ENCODE results near the gene BEAN1. TPM values are rescaled to one million over a fixed set of nuclear protein-coding genes. Genes with fewer than 3 reads are reported as not detected.

BEAN1 gene
- total and polyA plus RNA-seq, 8 donors, result 0.40 to 3.7 (median 0.55) TPM; not detected in 5

GRCh38 chr16:66428682-66429251, 1.7 kb downstream of the BEAN1 start:
- no peaks in the 10 kb centered on the region for H3K9me3 ChIP-seq
- no peak for DNase-seq
- H3K36me3 ChIP-seq, result no peaks in the 10 kb centered on the region
- H3K27me3 ChIP-seq, result peaks cover 15 to 98% (median 40%) of the 10 kb centered on the region in 3 donors
- peaks cover 18 to 29% (median 23%) of the 10 kb centered on the region in 4 donors for H3K4me1 ChIP-seq
- intact Hi-C loops (cut with DNase I; ENCODE audit: low total_unique reads), result no loop called here
- TF ChIP-seq POLR2A (IDR thresholded peaks at IDR 0.05), result no peak
- no peak for TF ChIP-seq CTCF (IDR thresholded peaks at IDR 0.05)
- no peak overlapping the region for H3K4me3 ChIP-seq
- H3K27ac ChIP-seq, result no peak overlapping the region
- WGBS, 5 donors, result 20 to 27% (median 25%) methylated on average over 11 of the region's 11 CpGs

GRCh38 chr16:66429290-66429962, 2.3 kb downstream of the BEAN1 start:
- TF ChIP-seq POLR2AphosphoS5 (IDR thresholded peaks at IDR 0.05) (no peak), CTCF (IDR thresholded peaks at IDR 0.05) (no peak), POLR2A (IDR thresholded peaks at IDR 0.05) (no peak), EP300 (IDR thresholded peaks at IDR 0.05) (no peak)
- intact Hi-C loops (cut with DNase I; ENCODE audit: low total_unique reads), result no loop called here
- Histone ChIP-seq H3K4me1 (peaks cover 18 to 29% (median 23%) of the 10 kb centered on the region in 4 donors), H3K36me3 (no peaks in the 10 kb centered on the region), H3K27me3 (peaks cover 15 to 98% (median 40%) of the 10 kb centered on the region in 3 donors), H3K9me3 (no peaks in the 10 kb centered on the region), H3K4me3 (no peak overlapping the region), H3K27ac (no peak overlapping the region)
- WGBS, 5 donors, result 32 to 44% (median 40%) methylated on average over 9 of the region's 9 CpGs
- DNase-seq, result no peak

GRCh38 chr16:66430214-66430613, 3.1 kb downstream of the BEAN1 start:
- H3K27me3 ChIP-seq, result peaks cover 15 to 94% (median 39%) of the 10 kb centered on the region in 3 donors
- 51 to 60% (median 57%) methylated on average over 3 of the region's 3 CpGs for WGBS, 5 donors
- H3K9me3 ChIP-seq, result no peaks in the 10 kb centered on the region
- TF ChIP-seq POLR2AphosphoS5 (IDR thresholded peaks at IDR 0.05) (no peak), EP300 (IDR thresholded peaks at IDR 0.05) (no peak), POLR2A (IDR thresholded peaks at IDR 0.05) (no peak), CTCF (IDR thresholded peaks at IDR 0.05) (no peak)
- no peak for DNase-seq
- H3K27ac ChIP-seq, result no peak overlapping the region
- H3K4me1 ChIP-seq, result peaks cover 18 to 29% (median 23%) of the 10 kb centered on the region in 4 donors
- H3K36me3 ChIP-seq, result no peaks in the 10 kb centered on the region
- no peak overlapping the region for H3K4me3 ChIP-seq
- intact Hi-C loops (cut with DNase I; ENCODE audit: low total_unique reads), result no loop called here

GRCh38 chr16:66431760-66432159, 4.7 kb downstream of the BEAN1 start:
- peaks cover 12 to 19% (median 15%) of the 10 kb centered on the region in 4 donors for H3K4me1 ChIP-seq
- no peak for DNase-seq
- no peak overlapping the region for H3K27ac ChIP-seq
- 71 to 85% (median 79%) methylated on average over 8 of the region's 8 CpGs for WGBS, 5 donors
- H3K9me3 ChIP-seq, result no peaks in the 10 kb centered on the region
- TF ChIP-seq POLR2A (IDR thresholded peaks at IDR 0.05) (no peak), POLR2AphosphoS5 (IDR thresholded peaks at IDR 0.05) (no peak), EP300 (IDR thresholded peaks at IDR 0.05) (no peak), CTCF (IDR thresholded peaks at IDR 0.05) (no peak)
- H3K36me3 ChIP-seq, result no peaks in the 10 kb centered on the region
- peaks cover 9 to 79% (median 24%) of the 10 kb centered on the region in 3 donors for H3K27me3 ChIP-seq
- H3K4me3 ChIP-seq, result no peak overlapping the region
- intact Hi-C loops (cut with DNase I; ENCODE audit: low total_unique reads), result no loop called here
